ENCODE data around the gene ENOSF1.
"Not testable (repeated sequence)": the region's sequence is repeated elsewhere in the genome, so short reads cannot be mapped to it uniquely, and the experiment has no call there.

The ENOSF1 gene

DNA sequence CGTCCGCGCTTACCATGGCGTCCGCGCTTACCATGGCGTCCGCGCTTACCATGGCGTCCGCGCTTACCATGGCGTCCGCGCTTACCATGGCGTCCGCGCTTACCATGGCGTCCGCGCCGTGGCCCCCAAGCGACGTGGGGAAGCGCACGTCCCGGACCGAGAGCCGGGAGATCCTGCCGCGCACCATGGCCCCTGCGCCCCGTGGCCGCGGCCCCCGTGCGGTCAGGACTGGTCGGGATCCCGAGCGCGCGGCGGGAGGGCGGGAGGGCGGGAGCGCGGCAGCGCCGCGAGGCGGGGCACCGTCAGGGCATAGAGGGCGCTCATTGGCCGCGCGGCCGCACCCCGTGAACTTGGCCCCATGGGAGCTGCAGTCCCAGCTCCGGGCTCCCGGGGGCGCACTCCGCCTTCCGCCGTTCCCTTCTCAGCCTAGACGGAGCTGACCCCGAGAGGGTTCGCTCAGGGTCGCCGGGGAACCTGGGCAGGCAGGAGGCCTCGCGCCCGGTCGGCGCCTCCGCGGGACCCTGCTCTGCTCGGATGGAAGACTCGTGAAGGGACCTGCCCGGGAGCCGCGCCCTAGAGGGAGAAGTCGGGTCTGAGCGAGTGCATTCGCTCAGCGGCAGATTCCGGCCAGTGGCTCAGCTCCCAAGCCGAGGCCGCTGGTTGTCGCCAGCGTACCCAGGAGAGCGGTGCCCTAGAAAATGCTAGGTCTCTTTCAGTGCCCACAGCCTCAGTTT lies at the start of gene ENOSF1:
Gene ENOSF1 (minus strand): TSS at position 230 of the 734 bp plus-strand sequence. CDS start 43 bp downstream, at position 187.
- peak; percentile 43 for DNase-seq (ENCODE audit: extremely low read depth, low read depth)
- TF ChIP-seq, protein P1, sequence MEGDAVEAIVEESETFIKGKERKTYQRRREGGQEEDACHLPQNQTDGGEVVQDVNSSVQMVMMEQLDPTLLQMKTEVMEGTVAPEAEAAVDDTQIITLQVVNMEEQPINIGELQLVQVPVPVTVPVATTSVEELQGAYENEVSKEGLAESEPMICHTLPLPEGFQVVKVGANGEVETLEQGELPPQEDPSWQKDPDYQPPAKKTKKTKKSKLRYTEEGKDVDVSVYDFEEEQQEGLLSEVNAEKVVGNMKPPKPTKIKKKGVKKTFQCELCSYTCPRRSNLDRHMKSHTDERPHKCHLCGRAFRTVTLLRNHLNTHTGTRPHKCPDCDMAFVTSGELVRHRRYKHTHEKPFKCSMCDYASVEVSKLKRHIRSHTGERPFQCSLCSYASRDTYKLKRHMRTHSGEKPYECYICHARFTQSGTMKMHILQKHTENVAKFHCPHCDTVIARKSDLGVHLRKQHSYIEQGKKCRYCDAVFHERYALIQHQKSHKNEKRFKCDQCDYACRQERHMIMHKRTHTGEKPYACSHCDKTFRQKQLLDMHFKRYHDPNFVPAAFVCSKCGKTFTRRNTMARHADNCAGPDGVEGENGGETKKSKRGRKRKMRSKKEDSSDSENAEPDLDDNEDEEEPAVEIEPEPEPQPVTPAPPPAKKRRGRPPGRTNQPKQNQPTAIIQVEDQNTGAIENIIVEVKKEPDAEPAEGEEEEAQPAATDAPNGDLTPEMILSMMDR (IDR thresholded peaks at IDR 0.05; ENCODE audit: low read depth, low read length), result peak; percentile 69

- not testable (repeated sequence) for DNase-seq (ENCODE audit: extremely low read depth, low read depth)
These were observed 47.4 kb upstream of the ENOSF1 start for GRCh38 chr18:759864-760263.

- TF ChIP-seq, protein P1 (IDR thresholded peaks at IDR 0.05; ENCODE audit: low read depth, low read length), result no peak
- no peak for DNase-seq (ENCODE audit: extremely low read depth, low read depth)
These were observed 43.1 kb upstream of the ENOSF1 start for GRCh38 chr18:755506-755905.

DNA sequence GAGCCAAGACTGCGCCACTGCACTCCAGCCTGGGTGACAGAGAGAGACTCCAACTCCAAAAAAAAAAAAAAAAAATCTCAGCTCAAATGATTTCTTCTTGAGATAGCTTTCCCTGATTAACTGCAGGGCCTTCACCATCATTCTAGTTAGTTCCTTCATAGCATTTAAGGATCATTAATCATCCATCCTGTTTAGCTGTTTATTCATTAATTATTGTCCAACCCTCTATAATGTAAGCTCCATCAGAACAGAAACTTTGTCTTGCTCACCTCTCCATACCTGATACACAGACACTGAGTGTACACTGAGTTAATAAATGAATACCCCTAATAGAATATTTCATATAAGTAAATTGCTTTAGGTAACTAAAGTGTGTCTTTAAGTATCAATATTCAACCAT lies 42.2 kb upstream of the ENOSF1 start:
- TF ChIP-seq, protein P1 (IDR thresholded peaks at IDR 0.05; ENCODE audit: low read depth, low read length), result no peak
- no peak for DNase-seq (ENCODE audit: extremely low read depth, low read depth)

- DNase-seq (ENCODE audit: extremely low read depth, low read depth), result no peak
These were observed 38.0 kb upstream of the ENOSF1 start for GRCh38 chr18:750456-750855.

GRCh38 chr18:744832-745597 lies 32.6 kb upstream of the ENOSF1 start:
- no peak for DNase-seq (ENCODE audit: extremely low read depth, low read depth)
- TF ChIP-seq, protein P1 (IDR thresholded peaks at IDR 0.05; ENCODE audit: low read depth, low read length), result no peak

More at GRCh38 chr18:750456-750855, 38.0 kb upstream of the ENOSF1 start:
- TF ChIP-seq, protein P1 (IDR thresholded peaks at IDR 0.05; ENCODE audit: low read depth, low read length), result no peak

GRCh38 chr18:741931-742512 lies 29.6 kb upstream of the ENOSF1 start:
- DNase-seq (ENCODE audit: extremely low read depth, low read depth), result no peak
- TF ChIP-seq, protein P1 (IDR thresholded peaks at IDR 0.05; ENCODE audit: low read depth, low read length), result peak; percentile 65
